Measurements from ENCODE around the gene CLMP. TPM values are rescaled to one million over a fixed set of nuclear protein-coding genes. Genes with fewer than 3 reads are reported as not detected.

CLMP gene
- total and polyA plus RNA-seq, 4 donors, result 12.9 to 33.8 (median 21.4) TPM

Small RNAs within 50 kb of the gene (small RNA-seq; reads per million reads assigned to genes)
- gene RPL31P47 (ENCODE audit: low replicate concordance), result not detected
- gene SNORD14C (ENCODE audit: low replicate concordance), result not detected
- gene SNORD14D (ENCODE audit: low replicate concordance), result not detected
- gene SNORD14E (ENCODE audit: low replicate concordance), result 254 reads per million, percentile 99 among the genes with 10 or more reads in this experiment

Other genes starting within 250 kb of the CLMP start
- gene BSX, start 213.4 kb downstream of the CLMP start, total RNA-seq, result not detected
- not detected for gene BSX, start 213.4 kb downstream of the CLMP start, polyA plus RNA-seq (ENCODE audit: insufficient read length in 2 of 2)
- gene HSPA8, start 133.1 kb downstream of the CLMP start, total RNA-seq, result 1,000 to 10,000 TPM; 1,575 to 2,564 TPM
- 1,000 to 10,000 TPM; 1,345 to 1,409 TPM for gene HSPA8, start 133.1 kb downstream of the CLMP start, polyA plus RNA-seq (ENCODE audit: insufficient read length in 2 of 2)
- 10 to 100 TPM; 28.7 to 51.5 TPM for gene GRAMD1B, start 235.0 kb upstream of the CLMP start, total RNA-seq
- gene GRAMD1B, start 235.0 kb upstream of the CLMP start, polyA plus RNA-seq (ENCODE audit: insufficient read length in 2 of 2), result 10 to 100 TPM; 45.7 to 46.0 TPM

Measured in spinal cord (tissue), 4 donors.